Glutamatergic neuron (in vitro differentiated cells): ENCODE results near the gene SHC4. TPM values are rescaled to one million over a fixed set of nuclear protein-coding genes. Genes with fewer than 3 reads are reported as not detected.

ENCODE experiments used
- DNase-seq: peaks from one replicate; pipeline ENCODE4 v3.0.0; 2022
- H3K27ac Mint-ChIP-seq: one replicate; pipeline ENCODE4 v1.8.0; 2020; ENCODE audit warnings: mild to moderate bottlenecking, mixed read lengths, inconsistent platforms; ENCODE audit not compliant: unreplicated experiment
- H3K27me3 Mint-ChIP-seq: one replicate; pipeline ENCODE4 v1.8.0; 2020; ENCODE audit warnings: mild to moderate bottlenecking, moderate library complexity, mixed read lengths, inconsistent platforms; ENCODE audit not compliant: unreplicated experiment
- H3K36me3 Mint-ChIP-seq: one replicate; pipeline ENCODE4 v1.8.0; 2020; ENCODE audit warnings: mild to moderate bottlenecking, mixed read lengths, inconsistent platforms; ENCODE audit not compliant: unreplicated experiment
- H3K4me1 Mint-ChIP-seq: one replicate; pipeline ENCODE4 v1.8.0; 2020; ENCODE audit warnings: mild to moderate bottlenecking, low read depth, mixed read lengths, inconsistent platforms; ENCODE audit not compliant: unreplicated experiment
- H3K4me3 Mint-ChIP-seq: one replicate; pipeline ENCODE4 v1.8.0; 2020; ENCODE audit warnings: mild to moderate bottlenecking, mixed read lengths, inconsistent platforms; ENCODE audit not compliant: unreplicated experiment
- H3K9me3 Mint-ChIP-seq: one replicate; pipeline ENCODE4 v1.8.0; 2020; ENCODE audit warnings: mild to moderate bottlenecking, moderate library complexity, mixed read lengths, inconsistent platforms; ENCODE audit not compliant: unreplicated experiment
- total RNA-seq: library from RNA; stranded (reverse); fragmentation: NEBNext Ultra II Directional; extraction: Animal tissue kit (Norgen Biotek cat#: 25700); gene quantifications from one replicate; pipeline ENCODE4 v1.2.1, GENCODE V29; 2021; ENCODE audit not compliant: unreplicated experiment
- TF ChIP-seq, protein P1 (sequence below): fragments of 200-600 bp; sonication (generic); IDR thresholded peaks from one replicate; pipeline ENCODE4 v1.5.0; 2021; ENCODE audit not compliant: partially characterized antibody, unreplicated experiment

The SHC4 gene
- total RNA-seq, 1 donor from 2014 or later: 4.4 TPM

DNA sequence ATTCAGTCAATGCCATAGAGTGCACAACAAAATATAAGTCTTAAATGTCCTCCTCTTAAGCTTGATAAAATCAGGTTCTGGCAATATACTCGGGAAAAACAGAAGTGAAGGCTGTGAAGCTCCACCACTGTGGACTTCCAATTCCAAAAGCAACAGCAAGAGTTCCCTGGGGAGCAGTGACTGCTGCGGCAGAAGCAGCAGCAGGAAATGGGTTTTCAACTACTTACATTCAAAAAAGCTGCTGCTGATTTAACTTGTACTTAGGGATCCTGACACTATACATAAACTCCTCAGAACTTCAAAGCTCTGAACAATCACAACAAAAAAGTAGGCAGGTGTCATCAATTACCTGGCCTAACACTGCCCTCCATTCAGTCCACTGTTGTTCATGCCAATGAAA is 157.6 kb downstream of the SHC4 start:
- Mint-ChIP-seq H3K9me3 (no peaks in the 10 kb centered on the region), H3K27ac (no peak overlapping the region), H3K36me3 (no peaks in the 10 kb centered on the region), H3K4me1 (peaks cover 33% of the 10 kb centered on the region), H3K27me3 (peaks cover 1% of the 10 kb centered on the region), H3K4me3 (peak overlapping the region; percentile 56)
- TF ChIP-seq, protein P1, sequence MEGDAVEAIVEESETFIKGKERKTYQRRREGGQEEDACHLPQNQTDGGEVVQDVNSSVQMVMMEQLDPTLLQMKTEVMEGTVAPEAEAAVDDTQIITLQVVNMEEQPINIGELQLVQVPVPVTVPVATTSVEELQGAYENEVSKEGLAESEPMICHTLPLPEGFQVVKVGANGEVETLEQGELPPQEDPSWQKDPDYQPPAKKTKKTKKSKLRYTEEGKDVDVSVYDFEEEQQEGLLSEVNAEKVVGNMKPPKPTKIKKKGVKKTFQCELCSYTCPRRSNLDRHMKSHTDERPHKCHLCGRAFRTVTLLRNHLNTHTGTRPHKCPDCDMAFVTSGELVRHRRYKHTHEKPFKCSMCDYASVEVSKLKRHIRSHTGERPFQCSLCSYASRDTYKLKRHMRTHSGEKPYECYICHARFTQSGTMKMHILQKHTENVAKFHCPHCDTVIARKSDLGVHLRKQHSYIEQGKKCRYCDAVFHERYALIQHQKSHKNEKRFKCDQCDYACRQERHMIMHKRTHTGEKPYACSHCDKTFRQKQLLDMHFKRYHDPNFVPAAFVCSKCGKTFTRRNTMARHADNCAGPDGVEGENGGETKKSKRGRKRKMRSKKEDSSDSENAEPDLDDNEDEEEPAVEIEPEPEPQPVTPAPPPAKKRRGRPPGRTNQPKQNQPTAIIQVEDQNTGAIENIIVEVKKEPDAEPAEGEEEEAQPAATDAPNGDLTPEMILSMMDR: no peak
- DNase-seq: peak; percentile 24

- Mint-ChIP-seq H3K9me3 (no peaks in the 10 kb centered on the region), H3K27me3 (peaks cover 1% of the 10 kb centered on the region), H3K27ac (no peak overlapping the region), H3K4me3 (no peak overlapping the region), H3K4me1 (peaks cover 37% of the 10 kb centered on the region), H3K36me3 (no peaks in the 10 kb centered on the region)
- no peak for DNase-seq
- TF ChIP-seq, protein P1: no peak
These were observed 158.1 kb downstream of the SHC4 start for GRCh38 chr15:48805591-48805990.

GRCh38 chr15:48803877-48804276 is 159.8 kb downstream of the SHC4 start:
- Mint-ChIP-seq H3K9me3 (no peaks in the 10 kb centered on the region), H3K4me3 (no peak overlapping the region), H3K27ac (no peak overlapping the region), H3K36me3 (no peaks in the 10 kb centered on the region), H3K27me3 (peaks cover 1% of the 10 kb centered on the region), H3K4me1 (peaks cover 44% of the 10 kb centered on the region)
- DNase-seq: peak; percentile 14
- TF ChIP-seq, protein P1: no peak

DNA sequence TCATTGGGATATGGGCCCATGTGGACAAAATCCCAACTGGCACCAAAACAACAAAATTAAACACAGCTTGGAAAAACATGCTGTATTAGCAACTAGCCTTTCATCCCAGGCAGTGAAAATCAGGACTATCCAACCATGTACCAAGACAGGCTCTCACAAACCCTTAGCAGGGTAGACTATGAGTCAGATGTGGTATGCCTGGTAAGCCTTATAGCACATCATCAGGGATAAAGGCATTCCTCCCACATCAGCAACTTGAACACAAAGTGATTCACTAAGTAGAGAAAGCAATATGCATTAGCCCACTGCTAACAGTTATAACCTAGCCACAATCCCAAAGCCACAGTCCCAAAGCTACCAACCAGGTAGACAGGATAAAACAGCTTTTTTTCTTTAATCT is 160.9 kb downstream of the SHC4 start:
- TF ChIP-seq, protein P1: no peak
- H3K4me1 Mint-ChIP-seq: peaks cover 50% of the 10 kb centered on the region
- no peaks in the 10 kb centered on the region for H3K36me3 Mint-ChIP-seq
- no peak overlapping the region for H3K4me3 Mint-ChIP-seq
- H3K9me3 Mint-ChIP-seq: peaks cover 7% of the 10 kb centered on the region
- H3K27ac Mint-ChIP-seq: no peak overlapping the region
- no peak for DNase-seq
- H3K27me3 Mint-ChIP-seq: peaks cover 4% of the 10 kb centered on the region

DNA sequence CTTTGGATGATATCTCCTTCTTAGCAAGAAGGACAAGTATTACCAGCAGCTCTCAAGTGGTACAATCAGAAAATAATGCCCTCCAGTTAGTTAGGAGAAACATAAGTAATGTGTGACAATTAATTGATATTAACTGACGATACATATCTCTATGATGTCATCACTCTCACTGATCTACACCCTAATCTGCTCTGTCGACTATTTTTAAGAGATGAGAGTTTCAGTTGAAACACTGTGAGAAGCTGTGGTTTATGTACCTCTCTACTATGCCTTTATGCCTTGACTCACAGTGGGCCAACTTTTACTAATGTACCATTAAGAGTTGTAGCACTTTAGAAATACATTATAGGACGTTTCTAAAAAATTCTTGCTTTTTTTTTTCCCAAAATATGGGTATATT is 161.5 kb downstream of the SHC4 start:
- peaks cover 4% of the 10 kb centered on the region for H3K27me3 Mint-ChIP-seq
- no peak for DNase-seq
- no peaks in the 10 kb centered on the region for H3K36me3 Mint-ChIP-seq
- TF ChIP-seq, protein P1: no peak
- H3K27ac Mint-ChIP-seq: no peak overlapping the region
- H3K9me3 Mint-ChIP-seq: peaks cover 7% of the 10 kb centered on the region
- H3K4me1 Mint-ChIP-seq: peaks cover 57% of the 10 kb centered on the region
- H3K4me3 Mint-ChIP-seq: no peak overlapping the region
